Loucy (cell line): Measurements from ENCODE around the gene TTC21B.
"Not testable (repeated sequence)": the region's sequence is repeated elsewhere in the genome, so short reads cannot be mapped to it uniquely, and the experiment has no call there.

Experiments
- H2AFZ ChIP-seq: fragments of 200-600 bp; sonication (generic); 2 replicates; pipeline ENCODE4 v1.6.0; 2016; ENCODE audit warnings: antibody characterized with exemption, mild to moderate bottlenecking, low read length, moderate library complexity
- H3F3A ChIP-seq: fragments of 200-600 bp; 2 replicates; pipeline ENCODE4 v1.6.0; 2016; ENCODE audit warnings: antibody characterized with exemption, low read depth, mild to moderate bottlenecking
- H3K27me3 ChIP-seq: fragments of 200-600 bp; sonication (generic); 2 replicates; pipeline ENCODE4 v1.6.1; 2014; ENCODE audit warnings: low read length, mild to moderate bottlenecking; ENCODE audit not compliant: insufficient read depth, poor library complexity, severe bottlenecking
- H3K36me3 ChIP-seq: fragments of 200-600 bp; sonication (generic); 2 replicates; pipeline ENCODE4 v1.6.1; 2016; ENCODE audit warnings: low read length; ENCODE audit not compliant: insufficient read depth
- H3K4me1 ChIP-seq: fragments of 200-600 bp; sonication (generic); 2 replicates; pipeline ENCODE4 v1.5.1; 2014; ENCODE audit warnings: low read length, mild to moderate bottlenecking; ENCODE audit not compliant: insufficient read depth, poor library complexity, severe bottlenecking
- H3K4me2 ChIP-seq: fragments of 200-600 bp; sonication (generic); 2 replicates; pipeline ENCODE4 v1.6.0; 2014; ENCODE audit warnings: antibody characterized with exemption, low read length, low read depth, mild to moderate bottlenecking; ENCODE audit not compliant: poor library complexity, severe bottlenecking
- H3K4me3 ChIP-seq: fragments of 200-600 bp; sonication (generic); 2 replicates; pipeline ENCODE4 v1.5.1; 2014; ENCODE audit warnings: low read length, mild to moderate bottlenecking, mixed read lengths; ENCODE audit not compliant: poor library complexity, severe bottlenecking
- H3K79me2 ChIP-seq: fragments of 200-600 bp; sonication (generic); 2 replicates; pipeline ENCODE4 v1.6.1; 2014; ENCODE audit warnings: low read length; ENCODE audit not compliant: insufficient read depth
- H3K9ac ChIP-seq: fragments of 200-600 bp; sonication (generic); 2 replicates; pipeline ENCODE4 v1.6.0; 2014; ENCODE audit warnings: mild to moderate bottlenecking, low read depth, low read length, moderate library complexity; ENCODE audit not compliant: poor library complexity, severe bottlenecking
- H3K9me2 ChIP-seq: fragments of 200-600 bp; sonication (generic); replicated peaks from 2 replicates; pipeline ENCODE4 v1.6.1; 2016; ENCODE audit warnings: low read depth, low read length, mixed read lengths
- H3K9me3 ChIP-seq: fragments of 200-600 bp; sonication (generic); 2 replicates; pipeline ENCODE4 v1.6.1; 2014; ENCODE audit warnings: mild to moderate bottlenecking, antibody characterized with exemption, low read length, low read depth; ENCODE audit not compliant: insufficient read depth
- H4K20me1 ChIP-seq: fragments of 200-600 bp; sonication (generic); 2 replicates; pipeline ENCODE4 v1.6.0; 2014; ENCODE audit warnings: antibody characterized with exemption, low read length, mild to moderate bottlenecking; ENCODE audit not compliant: insufficient read depth, poor library complexity, severe bottlenecking
- EZH2phosphoT487 ChIP-seq: fragments of 200-600 bp; IDR thresholded peaks from 2 replicates; pipeline ENCODE4 v1.6.1; 2018; ENCODE audit warnings: antibody characterized with exemption, mild to moderate bottlenecking, moderate library complexity, borderline replicate concordance
- TF ChIP-seq, protein P1 (sequence below): fragments of 200-600 bp; sonication (generic); conservative IDR thresholded peaks from 2 replicates; pipeline ENCODE4 v1.5.1; 2014; ENCODE audit warnings: mild to moderate bottlenecking, antibody characterized with exemption, low read length

TTC21B gene

DNA sequence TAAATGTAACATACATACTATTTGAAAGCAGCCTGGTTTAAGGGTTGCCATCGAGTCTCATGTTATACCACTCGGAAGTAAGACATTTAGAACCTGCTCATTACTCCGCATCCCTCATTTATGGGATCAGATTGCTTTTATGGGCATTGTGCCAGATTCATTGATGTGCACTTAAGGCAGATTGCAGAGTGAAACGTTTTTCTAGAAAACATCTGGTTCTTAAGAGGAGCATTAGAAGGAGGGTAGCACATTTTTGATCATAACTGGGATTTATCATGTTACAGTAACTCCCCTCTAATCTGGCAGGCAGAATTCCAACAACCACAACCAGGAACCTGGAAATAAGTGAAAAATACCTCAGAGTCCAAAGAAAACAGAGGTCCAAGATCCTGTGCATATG, 85.4 kb downstream of the TTC21B start:
- H3K4me3 ChIP-seq: no peak overlapping the region
- no peaks in the 10 kb centered on the region for H3F3A ChIP-seq
- TF ChIP-seq EZH2phosphoT487: no peak
- TF ChIP-seq, protein P1, sequence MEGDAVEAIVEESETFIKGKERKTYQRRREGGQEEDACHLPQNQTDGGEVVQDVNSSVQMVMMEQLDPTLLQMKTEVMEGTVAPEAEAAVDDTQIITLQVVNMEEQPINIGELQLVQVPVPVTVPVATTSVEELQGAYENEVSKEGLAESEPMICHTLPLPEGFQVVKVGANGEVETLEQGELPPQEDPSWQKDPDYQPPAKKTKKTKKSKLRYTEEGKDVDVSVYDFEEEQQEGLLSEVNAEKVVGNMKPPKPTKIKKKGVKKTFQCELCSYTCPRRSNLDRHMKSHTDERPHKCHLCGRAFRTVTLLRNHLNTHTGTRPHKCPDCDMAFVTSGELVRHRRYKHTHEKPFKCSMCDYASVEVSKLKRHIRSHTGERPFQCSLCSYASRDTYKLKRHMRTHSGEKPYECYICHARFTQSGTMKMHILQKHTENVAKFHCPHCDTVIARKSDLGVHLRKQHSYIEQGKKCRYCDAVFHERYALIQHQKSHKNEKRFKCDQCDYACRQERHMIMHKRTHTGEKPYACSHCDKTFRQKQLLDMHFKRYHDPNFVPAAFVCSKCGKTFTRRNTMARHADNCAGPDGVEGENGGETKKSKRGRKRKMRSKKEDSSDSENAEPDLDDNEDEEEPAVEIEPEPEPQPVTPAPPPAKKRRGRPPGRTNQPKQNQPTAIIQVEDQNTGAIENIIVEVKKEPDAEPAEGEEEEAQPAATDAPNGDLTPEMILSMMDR: no peak
- H3K4me1 ChIP-seq: peaks cover 10% of the 10 kb centered on the region
- H3K79me2 ChIP-seq: no peaks in the 10 kb centered on the region
- peaks cover 4% of the 10 kb centered on the region; the same call in 1 of the 2 replicates for H3K36me3 ChIP-seq
- H3K27me3 ChIP-seq: no peaks in the 10 kb centered on the region
- no peaks in the 10 kb centered on the region for H3K9me3 ChIP-seq
- H2AFZ ChIP-seq: no peak overlapping the region
- no peak overlapping the region for H3K9ac ChIP-seq
- H4K20me1 ChIP-seq: no peaks in the 10 kb centered on the region
- no peaks in the 10 kb centered on the region for H3K9me2 ChIP-seq
- H3K4me2 ChIP-seq: no peak overlapping the region

DNA sequence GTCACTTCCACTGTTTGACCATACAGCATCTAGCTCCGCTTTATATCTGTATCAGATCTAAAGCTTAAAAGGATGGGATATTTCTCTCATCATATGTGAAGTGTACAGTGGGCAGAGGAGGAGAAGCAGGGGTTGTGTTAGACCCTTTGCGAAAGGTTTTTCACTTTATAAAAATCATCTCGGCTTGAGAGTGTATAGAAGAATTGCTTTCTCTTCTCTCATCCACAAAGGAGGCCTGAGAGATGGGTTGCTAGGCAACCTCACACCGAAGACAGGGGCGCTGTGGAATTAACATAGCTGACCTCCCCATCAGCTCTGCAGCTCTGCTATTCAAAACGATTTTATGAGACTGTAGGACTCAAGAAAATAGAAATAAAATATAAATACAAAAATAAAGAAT, 89.3 kb downstream of the TTC21B start:
- H3K4me1 ChIP-seq: peaks cover 10% of the 10 kb centered on the region
- H3K79me2 ChIP-seq: no peaks in the 10 kb centered on the region
- no peaks in the 10 kb centered on the region for H3F3A ChIP-seq
- no peak overlapping the region for H3K4me3 ChIP-seq
- no peaks in the 10 kb centered on the region for H3K27me3 ChIP-seq
- TF ChIP-seq EZH2phosphoT487: no peak
- TF ChIP-seq, protein P1: no peak
- no peak overlapping the region for H3K4me2 ChIP-seq
- no peak overlapping the region for H3K9ac ChIP-seq
- no peaks in the 10 kb centered on the region for H3K9me2 ChIP-seq
- H3K36me3 ChIP-seq: no peaks in the 10 kb centered on the region
- H2AFZ ChIP-seq: no peak overlapping the region
- H4K20me1 ChIP-seq: no peaks in the 10 kb centered on the region
- H3K9me3 ChIP-seq: peaks cover 8% of the 10 kb centered on the region; the same call in 1 of the 2 replicates

DNA sequence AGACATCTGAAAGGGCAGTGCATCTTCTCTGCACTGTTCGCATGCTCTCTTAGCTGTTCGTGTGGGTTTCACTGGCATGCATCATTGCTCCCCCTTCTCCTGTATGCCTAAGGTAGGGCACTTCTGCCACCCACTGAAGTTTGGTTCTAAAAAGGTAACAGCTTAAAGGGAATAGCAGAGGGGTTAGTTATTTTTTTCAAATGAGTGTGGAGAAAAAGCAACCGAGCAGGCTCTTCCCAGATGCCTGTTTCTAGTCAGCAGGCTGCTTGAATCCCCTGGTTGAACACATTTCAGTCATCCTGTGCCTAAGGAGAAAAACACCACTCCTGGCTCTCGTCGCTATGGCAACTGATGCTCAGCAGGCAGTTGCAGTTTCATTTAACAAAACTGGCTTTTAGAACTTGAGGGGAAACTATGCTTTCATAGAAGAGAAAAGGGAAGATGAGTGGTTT, 89.7 kb downstream of the TTC21B start:
- Histone ChIP-seq H3K9me2 (no peaks in the 10 kb centered on the region), H3K79me2 (no peaks in the 10 kb centered on the region), H3K4me3 (no peak overlapping the region), H3K36me3 (no peaks in the 10 kb centered on the region), H3F3A (no peaks in the 10 kb centered on the region), H3K27me3 (no peaks in the 10 kb centered on the region), H3K9me3 (peaks cover 11% of the 10 kb centered on the region; the same call in 1 of the 2 replicates), H4K20me1 (no peaks in the 10 kb centered on the region), H3K4me1 (peaks cover 10% of the 10 kb centered on the region), H3K9ac (no peak overlapping the region), H2AFZ (no peak overlapping the region), H3K4me2 (no peak overlapping the region)
- no peak for TF ChIP-seq EZH2phosphoT487
- TF ChIP-seq, protein P1: no peak

DNA sequence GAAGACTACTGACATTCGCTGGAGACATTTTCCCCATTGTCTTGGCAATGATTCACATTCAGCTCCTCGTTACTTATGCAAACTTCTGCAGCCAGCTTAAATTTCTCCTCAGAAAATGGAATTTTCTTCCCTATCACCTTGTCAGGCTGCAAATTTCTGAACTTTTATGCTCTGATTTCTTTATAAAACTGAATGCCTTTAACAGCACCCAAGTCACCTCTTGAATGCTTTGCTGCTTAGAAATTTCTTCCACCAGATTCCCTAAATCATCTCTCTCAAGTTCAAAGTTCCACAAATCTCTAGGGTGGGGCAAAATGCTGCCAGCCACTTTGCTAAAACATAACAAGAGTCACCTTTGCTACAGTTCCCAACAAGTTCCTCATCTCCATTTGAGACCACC, 92.5 kb downstream of the TTC21B start:
- not testable (repeated sequence) for H3K4me3 ChIP-seq, H4K20me1 ChIP-seq, H3K4me2 ChIP-seq, H3K4me1 ChIP-seq, H3K27me3 ChIP-seq, H3K9me2 ChIP-seq, H3F3A ChIP-seq, H3K79me2 ChIP-seq, H3K9ac ChIP-seq, H2AFZ ChIP-seq, H3K36me3 ChIP-seq
- peaks cover 15% of the 10 kb centered on the region; the same call in 1 of the 2 replicates for H3K9me3 ChIP-seq

DNA sequence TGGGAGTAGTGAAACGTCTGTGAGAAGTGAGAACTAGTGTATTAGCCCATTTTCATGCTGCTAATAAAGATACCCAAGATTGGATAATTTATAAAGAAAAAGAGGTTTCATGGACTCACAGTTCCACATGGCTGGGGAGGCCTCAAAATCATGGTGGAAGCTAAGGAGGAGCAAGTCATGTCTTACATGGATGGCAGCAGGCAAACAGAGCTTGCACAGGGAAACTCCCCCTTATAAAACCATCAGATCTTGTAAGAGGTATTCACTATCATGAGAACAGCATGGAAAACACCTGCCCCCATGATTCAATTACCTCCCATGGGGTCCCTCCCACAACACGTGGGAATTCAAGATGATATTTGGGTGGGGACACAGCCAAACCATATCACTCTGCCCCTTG, 93.9 kb downstream of the TTC21B start:
- H2AFZ ChIP-seq, H3K36me3 ChIP-seq, H3F3A ChIP-seq, H3K4me3 ChIP-seq, H3K4me1 ChIP-seq, H3K27me3 ChIP-seq, H3K9ac ChIP-seq, H4K20me1 ChIP-seq, H3K79me2 ChIP-seq, H3K4me2 ChIP-seq, H3K9me2 ChIP-seq: not testable (repeated sequence)
- H3K9me3 ChIP-seq: peaks cover 15% of the 10 kb centered on the region; the same call in 1 of the 2 replicates
